Ovary (tissue), 3 donors: ENCODE measurements around the gene USP24.

Experiments
- CTCF ChIP-seq, 3 donors: fragments of 450-650 bp in 2 of 3; fragments of 200-600 bp in 1 of 3; IDR thresholded peaks; one replicate each; pipeline versions ENCODE4 v1.5.1 to v1.8.0; 2016 to 2022; ENCODE audit warnings: antibody characterized with exemption in 3 of 3, mild to moderate bottlenecking in 1 of 3
- EP300 ChIP-seq: sonication (generic); formaldehyde crosslinking; IDR thresholded peaks from one replicate; pipeline ENCODE4 v1.6.1; 2017; ENCODE audit warnings: antibody characterized with exemption
- POLR2A ChIP-seq: fragments of 450-650 bp; IDR thresholded peaks from one replicate; pipeline ENCODE4 v1.6.1; 2017; ENCODE audit warnings: antibody characterized with exemption, mild to moderate bottlenecking, moderate library complexity
- donor health status: DM: no; HTN: no; CAD: no.

GRCh38 chr1:55143684-55144083, 71.5 kb downstream of the USP24 start:
- TF ChIP-seq CTCF (IDR thresholded peaks at IDR 0.05) (no peak), POLR2A (no peak), EP300 (no peak)
